HepG2 (cell line): ENCODE results near the gene CDK13. TPM values are rescaled to one million over a fixed set of nuclear protein-coding genes. Genes with fewer than 3 reads are reported as not detected.
A peak's percentile ranks its signal among the peaks of the same experiment; 100 is the strongest.

Source experiments
- CC2D1A ChIP-seq: sonication (generic); formaldehyde crosslinking; IDR thresholded peaks from 2 replicates; pipeline ENCODE4 v1.8.1; 2023; ENCODE audit warnings: mild to moderate bottlenecking, missing genetic modification reagents
- CHD2 ChIP-seq: IDR thresholded peaks from 2 replicates; pipeline ENCODE4 v1.6.1; 2011; ENCODE audit warnings: low read depth, low read length, improper control_type of control experiment
- HES4 ChIP-seq: sonication (generic); formaldehyde crosslinking; IDR thresholded peaks from 2 replicates; pipeline ENCODE4 v1.9.0; 2021; ENCODE audit warnings: mild to moderate bottlenecking, missing genetic modification reagents, borderline replicate concordance
- NR1H2 ChIP-seq: sonication (generic); formaldehyde crosslinking; IDR thresholded peaks from 2 replicates; pipeline ENCODE4 v1.8.1; 2022; ENCODE audit warnings: low read depth, missing genetic modification reagents, borderline replicate concordance
- TCF12 ChIP-seq, 2 experiments: fragments of 450-650 bp in 1 of 2; sonication (generic) in 1 of 2; formaldehyde crosslinking in 1 of 2; IDR thresholded peaks; 2 replicates each; pipeline versions ENCODE4 v1.6.1 to v1.8.0; 2017 to 2022; ENCODE audit warnings: antibody characterized with exemption in 1 of 2, mild to moderate bottlenecking in 1 of 2, missing genetic modification reagents in 1 of 2, moderate library complexity in 1 of 2
- ZNF3 ChIP-seq: IDR thresholded peaks from 2 replicates; pipeline ENCODE4 v1.7.0; 2017; ENCODE audit warnings: inconsistent platforms
- ZNF329 ChIP-seq: sonication (generic); formaldehyde crosslinking; IDR thresholded peaks from 2 replicates; pipeline ENCODE4 v1.9.0; 2021; ENCODE audit warnings: low read depth, mild to moderate bottlenecking, missing genetic modification reagents
- ZNF33B ChIP-seq: sonication (generic); formaldehyde crosslinking; IDR thresholded peaks from 2 replicates; pipeline ENCODE4 v1.5.1; 2020; ENCODE audit warnings: mild to moderate bottlenecking, missing genetic modification reagents
- ZNF382 ChIP-seq: sonication (generic); formaldehyde crosslinking; IDR thresholded peaks from 2 replicates; pipeline ENCODE4 v1.5.0; 2020; ENCODE audit warnings: missing genetic modification reagents, mild to moderate bottlenecking, borderline replicate concordance
- ZNF549 ChIP-seq: sonication (generic); formaldehyde crosslinking; IDR thresholded peaks from 2 replicates; pipeline ENCODE4 v1.5.0; 2020; ENCODE audit warnings: missing genetic modification reagents
- polyA plus RNA-seq, 8 experiments: library from polyadenylated mRNA; depleted of rRNA in 3 of 8; stranded (reverse) in 7 of 8; unstranded in 1 of 8; fragments of >200 nt; fragmentation: Illumina TruSeq in 4 of 8; extraction: Trizol in 4 of 8; gene quantifications; 2 replicates each; pipeline versions ENCODE4 v1.2.1 to v1.2.3, GENCODE V29; 2011 to 2016; ENCODE audit warnings: low read depth in 4 of 8, missing spikeins in 1 of 8, mixed read lengths in 1 of 8; ENCODE audit not compliant: insufficient read depth in 1 of 8
- total RNA-seq, 5 experiments: library from RNA; depleted of rRNA; stranded (reverse); fragments of >200 nt; fragmentation: Illumina TruSeq; extraction: Trizol; gene quantifications; 2 replicates each; pipeline ENCODE4 v1.2.3, GENCODE V29; 2016; ENCODE audit warnings: low read depth in 1 of 5
- TF ChIP-seq, protein P1 (sequence below): IDR thresholded peaks from 2 replicates; pipeline ENCODE4 v1.6.1; 2016; ENCODE audit warnings: low read depth, missing genetic modification reagents, missing compliant biosample characterization
- TF ChIP-seq, protein P2 (sequence below): sonication (generic); formaldehyde crosslinking; IDR thresholded peaks from 2 replicates; pipeline ENCODE4 v1.5.0; 2020; ENCODE audit warnings: mild to moderate bottlenecking, missing genetic modification reagents, borderline replicate concordance
- TF ChIP-seq, protein P3 (sequence below): sonication (generic); formaldehyde crosslinking; IDR thresholded peaks from 2 replicates; pipeline ENCODE4 v1.8.1; 2022; ENCODE audit warnings: mild to moderate bottlenecking, missing genetic modification reagents
- TF ChIP-seq, protein P4 (sequence below): sonication (generic); formaldehyde crosslinking; IDR thresholded peaks from 2 replicates; pipeline ENCODE4 v1.5.0; 2020; ENCODE audit warnings: missing genetic modification reagents

The CDK13 gene
- total and polyA plus RNA-seq, 2 of the 13 experiments (the other 11 are each of a cell fraction or from before 2014, with no cell fraction given) = 21.0 to 40.9 TPM

DNA sequence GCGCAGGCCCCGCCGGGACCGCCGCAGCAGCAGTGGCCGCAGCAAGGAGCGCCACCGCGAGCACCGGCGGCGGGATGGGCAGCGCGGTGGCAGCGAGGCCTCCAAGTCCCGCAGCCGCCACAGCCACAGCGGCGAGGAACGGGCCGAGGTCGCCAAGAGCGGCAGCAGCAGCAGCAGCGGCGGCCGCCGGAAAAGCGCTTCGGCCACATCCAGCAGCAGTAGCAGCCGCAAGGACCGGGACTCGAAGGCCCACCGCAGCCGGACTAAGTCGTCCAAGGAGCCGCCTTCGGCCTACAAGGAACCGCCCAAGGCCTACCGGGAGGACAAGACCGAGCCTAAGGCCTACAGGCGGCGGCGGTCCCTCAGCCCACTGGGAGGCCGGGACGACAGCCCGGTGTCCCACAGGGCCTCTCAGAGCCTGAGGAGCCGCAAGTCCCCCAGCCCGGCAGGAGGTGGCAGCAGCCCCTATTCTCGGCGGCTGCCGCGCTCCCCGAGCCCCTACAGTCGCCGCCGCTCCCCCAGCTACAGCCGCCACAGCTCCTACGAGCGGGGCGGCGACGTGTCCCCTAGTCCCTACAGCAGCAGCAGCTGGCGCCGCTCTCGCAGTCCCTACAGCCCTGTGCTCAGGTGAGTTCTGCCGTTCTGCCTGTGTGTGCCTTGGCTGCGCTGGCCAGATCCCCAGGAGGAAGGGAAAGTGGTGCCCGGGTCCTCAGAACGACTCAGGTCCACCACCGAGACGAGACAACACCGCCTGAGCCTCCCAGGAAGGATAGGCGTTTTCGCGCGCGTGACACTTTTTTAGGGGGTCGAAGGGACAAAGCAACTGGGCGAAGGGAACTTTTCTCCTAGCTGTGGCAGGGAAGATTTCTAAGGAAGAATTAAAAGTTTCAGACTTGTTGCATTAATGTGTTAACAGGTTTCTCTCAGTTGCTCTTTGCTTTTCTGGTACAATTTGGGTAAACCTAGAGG is 1.5 kb downstream of the CDK13 start (continued):
- TF ChIP-seq, protein P1, sequence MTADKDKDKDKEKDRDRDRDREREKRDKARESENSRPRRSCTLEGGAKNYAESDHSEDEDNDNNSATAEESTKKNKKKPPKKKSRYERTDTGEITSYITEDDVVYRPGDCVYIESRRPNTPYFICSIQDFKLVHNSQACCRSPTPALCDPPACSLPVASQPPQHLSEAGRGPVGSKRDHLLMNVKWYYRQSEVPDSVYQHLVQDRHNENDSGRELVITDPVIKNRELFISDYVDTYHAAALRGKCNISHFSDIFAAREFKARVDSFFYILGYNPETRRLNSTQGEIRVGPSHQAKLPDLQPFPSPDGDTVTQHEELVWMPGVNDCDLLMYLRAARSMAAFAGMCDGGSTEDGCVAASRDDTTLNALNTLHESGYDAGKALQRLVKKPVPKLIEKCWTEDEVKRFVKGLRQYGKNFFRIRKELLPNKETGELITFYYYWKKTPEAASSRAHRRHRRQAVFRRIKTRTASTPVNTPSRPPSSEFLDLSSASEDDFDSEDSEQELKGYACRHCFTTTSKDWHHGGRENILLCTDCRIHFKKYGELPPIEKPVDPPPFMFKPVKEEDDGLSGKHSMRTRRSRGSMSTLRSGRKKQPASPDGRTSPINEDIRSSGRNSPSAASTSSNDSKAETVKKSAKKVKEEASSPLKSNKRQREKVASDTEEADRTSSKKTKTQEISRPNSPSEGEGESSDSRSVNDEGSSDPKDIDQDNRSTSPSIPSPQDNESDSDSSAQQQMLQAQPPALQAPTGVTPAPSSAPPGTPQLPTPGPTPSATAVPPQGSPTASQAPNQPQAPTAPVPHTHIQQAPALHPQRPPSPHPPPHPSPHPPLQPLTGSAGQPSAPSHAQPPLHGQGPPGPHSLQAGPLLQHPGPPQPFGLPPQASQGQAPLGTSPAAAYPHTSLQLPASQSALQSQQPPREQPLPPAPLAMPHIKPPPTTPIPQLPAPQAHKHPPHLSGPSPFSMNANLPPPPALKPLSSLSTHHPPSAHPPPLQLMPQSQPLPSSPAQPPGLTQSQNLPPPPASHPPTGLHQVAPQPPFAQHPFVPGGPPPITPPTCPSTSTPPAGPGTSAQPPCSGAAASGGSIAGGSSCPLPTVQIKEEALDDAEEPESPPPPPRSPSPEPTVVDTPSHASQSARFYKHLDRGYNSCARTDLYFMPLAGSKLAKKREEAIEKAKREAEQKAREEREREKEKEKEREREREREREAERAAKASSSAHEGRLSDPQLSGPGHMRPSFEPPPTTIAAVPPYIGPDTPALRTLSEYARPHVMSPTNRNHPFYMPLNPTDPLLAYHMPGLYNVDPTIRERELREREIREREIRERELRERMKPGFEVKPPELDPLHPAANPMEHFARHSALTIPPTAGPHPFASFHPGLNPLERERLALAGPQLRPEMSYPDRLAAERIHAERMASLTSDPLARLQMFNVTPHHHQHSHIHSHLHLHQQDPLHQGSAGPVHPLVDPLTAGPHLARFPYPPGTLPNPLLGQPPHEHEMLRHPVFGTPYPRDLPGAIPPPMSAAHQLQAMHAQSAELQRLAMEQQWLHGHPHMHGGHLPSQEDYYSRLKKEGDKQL = no peak
- TF ChIP-seq HES4 (CRISPR knock-in tag) (peak; percentile 40; the same call in 1 of the 2 replicates), CHD2 (no peak), NR1H2 (CRISPR knock-in tag) (no peak), ZNF382 (CRISPR knock-in tag) (no peak), ZNF329 (CRISPR knock-in tag) (no peak), ZNF3 (CRISPR knock-in tag) (no peak), ZNF549 (CRISPR knock-in tag) (no peak), TCF12 (IDR thresholded peaks at IDR 0.05) (no peak), TCF12 (CRISPR knock-in tag; IDR thresholded peaks at IDR 0.05) (peak; percentile 65; the same call in 1 of the 2 replicates), CC2D1A (CRISPR knock-in tag) (no peak), ZNF33B (no peak)
- TF ChIP-seq, protein P2, sequence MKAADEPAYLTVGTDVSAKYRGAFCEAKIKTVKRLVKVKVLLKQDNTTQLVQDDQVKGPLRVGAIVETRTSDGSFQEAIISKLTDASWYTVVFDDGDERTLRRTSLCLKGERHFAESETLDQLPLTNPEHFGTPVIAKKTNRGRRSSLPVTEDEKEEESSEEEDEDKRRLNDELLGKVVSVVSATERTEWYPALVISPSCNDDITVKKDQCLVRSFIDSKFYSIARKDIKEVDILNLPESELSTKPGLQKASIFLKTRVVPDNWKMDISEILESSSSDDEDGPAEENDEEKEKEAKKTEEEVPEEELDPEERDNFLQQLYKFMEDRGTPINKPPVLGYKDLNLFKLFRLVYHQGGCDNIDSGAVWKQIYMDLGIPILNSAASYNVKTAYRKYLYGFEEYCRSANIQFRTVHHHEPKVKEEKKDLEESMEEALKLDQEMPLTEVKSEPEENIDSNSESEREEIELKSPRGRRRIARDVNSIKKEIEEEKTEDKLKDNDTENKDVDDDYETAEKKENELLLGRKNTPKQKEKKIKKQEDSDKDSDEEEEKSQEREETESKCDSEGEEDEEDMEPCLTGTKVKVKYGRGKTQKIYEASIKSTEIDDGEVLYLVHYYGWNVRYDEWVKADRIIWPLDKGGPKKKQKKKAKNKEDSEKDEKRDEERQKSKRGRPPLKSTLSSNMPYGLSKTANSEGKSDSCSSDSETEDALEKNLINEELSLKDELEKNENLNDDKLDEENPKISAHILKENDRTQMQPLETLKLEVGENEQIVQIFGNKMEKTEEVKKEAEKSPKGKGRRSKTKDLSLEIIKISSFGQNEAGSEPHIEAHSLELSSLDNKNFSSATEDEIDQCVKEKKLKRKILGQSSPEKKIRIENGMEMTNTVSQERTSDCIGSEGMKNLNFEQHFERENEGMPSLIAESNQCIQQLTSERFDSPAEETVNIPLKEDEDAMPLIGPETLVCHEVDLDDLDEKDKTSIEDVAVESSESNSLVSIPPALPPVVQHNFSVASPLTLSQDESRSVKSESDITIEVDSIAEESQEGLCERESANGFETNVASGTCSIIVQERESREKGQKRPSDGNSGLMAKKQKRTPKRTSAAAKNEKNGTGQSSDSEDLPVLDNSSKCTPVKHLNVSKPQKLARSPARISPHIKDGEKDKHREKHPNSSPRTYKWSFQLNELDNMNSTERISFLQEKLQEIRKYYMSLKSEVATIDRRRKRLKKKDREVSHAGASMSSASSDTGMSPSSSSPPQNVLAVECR (CRISPR knock-in tag) = peak; percentile 65
- TF ChIP-seq, protein P3, sequence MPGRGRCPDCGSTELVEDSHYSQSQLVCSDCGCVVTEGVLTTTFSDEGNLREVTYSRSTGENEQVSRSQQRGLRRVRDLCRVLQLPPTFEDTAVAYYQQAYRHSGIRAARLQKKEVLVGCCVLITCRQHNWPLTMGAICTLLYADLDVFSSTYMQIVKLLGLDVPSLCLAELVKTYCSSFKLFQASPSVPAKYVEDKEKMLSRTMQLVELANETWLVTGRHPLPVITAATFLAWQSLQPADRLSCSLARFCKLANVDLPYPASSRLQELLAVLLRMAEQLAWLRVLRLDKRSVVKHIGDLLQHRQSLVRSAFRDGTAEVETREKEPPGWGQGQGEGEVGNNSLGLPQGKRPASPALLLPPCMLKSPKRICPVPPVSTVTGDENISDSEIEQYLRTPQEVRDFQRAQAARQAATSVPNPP (CRISPR knock-in tag) = no peak
- TF ChIP-seq, protein P4, sequence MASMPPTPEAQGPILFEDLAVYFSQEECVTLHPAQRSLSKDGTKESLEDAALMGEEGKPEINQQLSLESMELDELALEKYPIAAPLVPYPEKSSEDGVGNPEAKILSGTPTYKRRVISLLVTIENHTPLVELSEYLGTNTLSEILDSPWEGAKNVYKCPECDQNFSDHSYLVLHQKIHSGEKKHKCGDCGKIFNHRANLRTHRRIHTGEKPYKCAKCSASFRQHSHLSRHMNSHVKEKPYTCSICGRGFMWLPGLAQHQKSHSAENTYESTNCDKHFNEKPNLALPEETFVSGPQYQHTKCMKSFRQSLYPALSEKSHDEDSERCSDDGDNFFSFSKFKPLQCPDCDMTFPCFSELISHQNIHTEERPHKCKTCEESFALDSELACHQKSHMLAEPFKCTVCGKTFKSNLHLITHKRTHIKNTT (CRISPR knock-in tag) = no peak
